Left lung (tissue), 10 donors: ENCODE data around the gene CCDC157. TPM values are rescaled to one million over a fixed set of nuclear protein-coding genes. Genes with fewer than 3 reads are reported as not detected.
"Not testable (repeated sequence)": the region's sequence is repeated elsewhere in the genome, so short reads cannot be mapped to it uniquely, and the experiment has no call there.

Experiments
- ATAC-seq: fragments of 200-7000 bp; cut with Tn5 transposase; one replicate; pipeline ENCODE4 v1.9.1; 2020; ENCODE audit warnings: moderate library complexity
- DNase-seq, 4 donors: peaks; one replicate each; pipeline ENCODE4 v3.0.0-alpha.2; 2013 to 2020
- H3K27ac ChIP-seq, 2 donors: fragments of 200-600 bp; sonication (generic) in 1 of 2; one replicate each; pipeline versions ENCODE4 v1.5.0 to v1.8.0; 2020 to 2021
- H3K27me3 ChIP-seq, 2 donors: fragments of 200-600 bp; sonication (generic) in 1 of 2; one replicate each; pipeline versions ENCODE4 v1.5.0 to v1.8.0; 2020 to 2021
- H3K36me3 ChIP-seq, 2 donors: fragments of 200-600 bp; sonication (generic) in 1 of 2; one replicate each; pipeline versions ENCODE4 v1.5.0 to v1.8.0; 2020 to 2021
- H3K4me1 ChIP-seq, 2 donors: fragments of 200-600 bp; one replicate each; pipeline ENCODE4 v1.8.0; 2021
- H3K4me3 ChIP-seq, 2 donors: fragments of 200-600 bp; sonication (generic) in 1 of 2; one replicate each; pipeline versions ENCODE4 v1.5.0 to v1.8.0; 2020 to 2021; ENCODE audit warnings: mild to moderate bottlenecking in 1 of 2
- H3K9me3 ChIP-seq, 2 donors: fragments of 200-600 bp; sonication (generic) in 1 of 2; one replicate each; pipeline versions ENCODE4 v1.5.0 to v1.8.0; 2020 to 2021
- CTCF ChIP-seq, 2 donors: fragments of 200-600 bp; sonication (generic) in 1 of 2; IDR thresholded peaks; one replicate each; pipeline versions ENCODE4 v1.5.0 to v1.8.0; 2021; ENCODE audit warnings: antibody characterized with exemption in 2 of 2
- intact Hi-C, 2 donors: fragments of 100-400 bp; cut with DNase I; formaldehyde crosslinking; loops; one replicate each; pipeline versions ENCODE4 v1.11.2 to v1.14.2; 2022
- polyA plus RNA-seq, 6 donors: library from polyadenylated mRNA; unstranded; fragments of 120-200 nt; gene quantifications; one replicate each; pipeline ENCODE4 v1.2.1, GENCODE V29; 2013; ENCODE audit not compliant: insufficient read length in 6 of 6
- total RNA-seq, 2 donors: library from RNA; stranded (reverse); fragmentation: NEBNext Ultra II Directional; extraction: Animal tissue kit (Norgen Biotek cat#: 25700); gene quantifications; one replicate each; pipeline ENCODE4 v1.2.1, GENCODE V29; 2021
- donor health status: DM: no; HTN: yes; CAD: no.
- donor health status: DM: no; HTN: no; CAD: no.

The CCDC157 gene
- total and polyA plus RNA-seq, 8 donors = 2.8 to 8.1 (median 4.2) TPM

- intact Hi-C loops = no loop called here
- DNase-seq (no peak), ATAC-seq (no peak)
- TF ChIP-seq CTCF (IDR thresholded peaks at IDR 0.05) = no peak
- Histone ChIP-seq H3K4me1 (peaks cover 3 to 21% of the 10 kb centered on the region in 2 donors), H3K36me3 (no peaks in the 10 kb centered on the region), H3K27me3 (peaks cover 0 to 52% of the 10 kb centered on the region in 2 donors), H3K9me3 (no peaks in the 10 kb centered on the region), H3K27ac (no peak overlapping the region), H3K4me3 (no peak overlapping the region)
These were observed 42.9 kb downstream of the CCDC157 start for GRCh38 chr22:30399718-30400117.

- Histone ChIP-seq H3K27me3 (peaks cover 0 to 50% of the 10 kb centered on the region in 2 donors), H3K9me3 (no peaks in the 10 kb centered on the region), H3K4me3 (no peak overlapping the region), H3K4me1 (peaks cover 3 to 21% of the 10 kb centered on the region in 2 donors), H3K36me3 (no peaks in the 10 kb centered on the region), H3K27ac (no peak overlapping the region)
- no peak for DNase-seq
- intact Hi-C loops = no loop called here
- TF ChIP-seq CTCF (IDR thresholded peaks at IDR 0.05) = no peak
- no peak for ATAC-seq
These were observed 43.4 kb downstream of the CCDC157 start for GRCh38 chr22:30400159-30400558.

- H3K4me1 ChIP-seq = peaks cover 3 to 21% of the 10 kb centered on the region in 2 donors
These were observed 44.2 kb downstream of the CCDC157 start for GRCh38 chr22:30401024-30401423.

GRCh38 chr22:30402028-30402765 is 45.4 kb downstream of the CCDC157 start:
- ATAC-seq (no peak), DNase-seq (no peak)
- Histone ChIP-seq H3K27me3 (peaks cover 0 to 30% of the 10 kb centered on the region in 2 donors), H3K4me3 (no peak overlapping the region), H3K9me3 (no peaks in the 10 kb centered on the region), H3K27ac (no peak overlapping the region), H3K36me3 (no peaks in the 10 kb centered on the region), H3K4me1 (peaks cover 0 to 12% of the 10 kb centered on the region in 2 donors)
- intact Hi-C loops = no loop called here
- TF ChIP-seq CTCF (IDR thresholded peaks at IDR 0.05) = no peak

More at GRCh38 chr22:30401024-30401423, 44.2 kb downstream of the CCDC157 start:
- DNase-seq, intact Hi-C loops, ATAC-seq, H3K9me3 ChIP-seq, H3K27ac ChIP-seq, H3K36me3 ChIP-seq, H3K4me3 ChIP-seq: not testable (repeated sequence)
- H3K27me3 ChIP-seq = peaks cover 0 to 42% of the 10 kb centered on the region in 2 donors

- peaks cover 0 to 25% of the 10 kb centered on the region in 2 donors for H3K27me3 ChIP-seq
- intact Hi-C loops, ATAC-seq, DNase-seq, H3K9me3 ChIP-seq, H3K4me1 ChIP-seq, H3K4me3 ChIP-seq, H3K36me3 ChIP-seq, H3K27ac ChIP-seq: not testable (repeated sequence)
These were observed 45.9 kb downstream of the CCDC157 start for GRCh38 chr22:30402766-30403104.

- ATAC-seq = no peak
- Histone ChIP-seq H3K36me3 (no peaks in the 10 kb centered on the region), H3K27ac (no peak overlapping the region), H3K4me1 (no peaks in the 10 kb centered on the region), H3K4me3 (no peak overlapping the region), H3K9me3 (no peaks in the 10 kb centered on the region), H3K27me3 (peaks cover 0 to 9% of the 10 kb centered on the region in 2 donors)
- no peak for DNase-seq
- no peak for TF ChIP-seq CTCF (IDR thresholded peaks at IDR 0.05)
- intact Hi-C loops = no loop called here
These were observed 47.5 kb downstream of the CCDC157 start for GRCh38 chr22:30404307-30404706.
